Sigmoid colon (tissue), 4 donors: ENCODE data around the gene ZNF681.

Source experiments
- EP300 ChIP-seq, 4 donors: sonication (generic); formaldehyde crosslinking; IDR thresholded peaks; one replicate each; pipeline ENCODE4 v1.6.1; 2017; ENCODE audit warnings: antibody characterized with exemption in 4 of 4
- POLR2A ChIP-seq, 2 donors: fragments of 450-650 bp; IDR thresholded peaks; one replicate each; pipeline ENCODE4 v1.6.1; 2016; ENCODE audit warnings: antibody characterized with exemption in 2 of 2, mild to moderate bottlenecking in 2 of 2, moderate library complexity in 2 of 2
- POLR2AphosphoS5 ChIP-seq, 4 donors: sonication (generic); formaldehyde crosslinking; IDR thresholded peaks; one replicate each; pipeline ENCODE4 v1.6.1; 2017; ENCODE audit warnings: antibody characterized with exemption in 4 of 4
- TF ChIP-seq, protein P1 (sequence below), 4 experiments: fragments of 450-650 bp in 3 of 4; fragments of 200-600 bp in 1 of 4; IDR thresholded peaks; one replicate each; pipeline ENCODE4 v1.5.1; 2016 to 2019; ENCODE audit warnings: antibody characterized with exemption in 4 of 4, mild to moderate bottlenecking in 3 of 4, moderate library complexity in 2 of 4

DNA sequence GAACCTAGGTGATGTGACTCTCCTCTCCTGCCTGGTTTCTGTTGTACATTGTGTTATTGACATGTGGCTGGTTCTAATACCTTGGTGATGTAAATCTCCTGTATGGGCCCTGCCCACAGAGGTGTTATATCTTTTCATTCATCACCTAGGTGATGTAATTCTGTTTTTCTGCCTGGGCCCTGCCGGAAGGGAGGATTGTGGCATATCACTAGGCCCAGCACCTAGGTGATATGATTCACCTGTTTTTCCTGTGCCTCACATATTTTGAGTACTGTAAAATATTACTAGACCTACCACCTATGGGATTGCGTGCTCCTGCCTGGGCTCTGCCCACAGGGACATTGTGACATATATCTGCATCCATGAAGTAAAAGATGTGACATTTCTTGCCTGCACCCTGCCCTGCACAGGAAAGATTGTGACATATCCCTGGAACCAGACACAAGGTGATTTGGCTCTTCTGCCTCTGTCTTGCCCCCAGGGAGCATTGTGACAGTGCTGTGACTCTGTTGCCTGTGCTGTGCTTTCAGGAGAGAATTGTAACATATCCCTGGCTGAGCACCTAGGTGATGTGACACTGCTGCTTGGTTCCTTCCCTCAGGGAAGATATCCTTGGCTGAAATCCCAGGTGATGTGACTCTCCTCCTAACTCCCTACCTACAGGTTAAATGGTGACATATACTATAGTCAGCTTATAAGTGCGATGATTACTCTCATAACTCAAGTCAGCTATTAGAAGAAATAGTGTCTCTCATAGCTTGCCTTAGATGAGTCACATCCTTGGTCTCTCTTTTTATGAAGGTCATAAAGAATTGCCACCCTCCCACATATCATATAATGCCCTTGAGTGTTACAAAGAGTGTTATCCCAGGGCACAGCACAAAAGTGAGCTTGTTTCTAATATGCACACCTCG lies 13.3 kb upstream of the ZNF681 start:
- TF ChIP-seq EP300 (IDR thresholded peaks at IDR 0.05) (no peak), POLR2AphosphoS5 (IDR thresholded peaks at IDR 0.05) (no peak), POLR2A (IDR thresholded peaks at IDR 0.05) (no peak)
- TF ChIP-seq, protein P1, sequence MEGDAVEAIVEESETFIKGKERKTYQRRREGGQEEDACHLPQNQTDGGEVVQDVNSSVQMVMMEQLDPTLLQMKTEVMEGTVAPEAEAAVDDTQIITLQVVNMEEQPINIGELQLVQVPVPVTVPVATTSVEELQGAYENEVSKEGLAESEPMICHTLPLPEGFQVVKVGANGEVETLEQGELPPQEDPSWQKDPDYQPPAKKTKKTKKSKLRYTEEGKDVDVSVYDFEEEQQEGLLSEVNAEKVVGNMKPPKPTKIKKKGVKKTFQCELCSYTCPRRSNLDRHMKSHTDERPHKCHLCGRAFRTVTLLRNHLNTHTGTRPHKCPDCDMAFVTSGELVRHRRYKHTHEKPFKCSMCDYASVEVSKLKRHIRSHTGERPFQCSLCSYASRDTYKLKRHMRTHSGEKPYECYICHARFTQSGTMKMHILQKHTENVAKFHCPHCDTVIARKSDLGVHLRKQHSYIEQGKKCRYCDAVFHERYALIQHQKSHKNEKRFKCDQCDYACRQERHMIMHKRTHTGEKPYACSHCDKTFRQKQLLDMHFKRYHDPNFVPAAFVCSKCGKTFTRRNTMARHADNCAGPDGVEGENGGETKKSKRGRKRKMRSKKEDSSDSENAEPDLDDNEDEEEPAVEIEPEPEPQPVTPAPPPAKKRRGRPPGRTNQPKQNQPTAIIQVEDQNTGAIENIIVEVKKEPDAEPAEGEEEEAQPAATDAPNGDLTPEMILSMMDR (IDR thresholded peaks at IDR 0.05) = no peak
